ENCODE results near the gene PAH. TPM values are rescaled to one million over a fixed set of nuclear protein-coding genes. Genes with fewer than 3 reads are reported as not detected.
A peak's percentile ranks its signal among the peaks of the same experiment; 100 is the strongest.
"Not testable (repeated sequence)": the region's sequence is repeated elsewhere in the genome, so short reads cannot be mapped to it uniquely, and the experiment has no call there.

The PAH gene
- total RNA-seq, 1 donor from 2014 or later, result not detected

DNA sequence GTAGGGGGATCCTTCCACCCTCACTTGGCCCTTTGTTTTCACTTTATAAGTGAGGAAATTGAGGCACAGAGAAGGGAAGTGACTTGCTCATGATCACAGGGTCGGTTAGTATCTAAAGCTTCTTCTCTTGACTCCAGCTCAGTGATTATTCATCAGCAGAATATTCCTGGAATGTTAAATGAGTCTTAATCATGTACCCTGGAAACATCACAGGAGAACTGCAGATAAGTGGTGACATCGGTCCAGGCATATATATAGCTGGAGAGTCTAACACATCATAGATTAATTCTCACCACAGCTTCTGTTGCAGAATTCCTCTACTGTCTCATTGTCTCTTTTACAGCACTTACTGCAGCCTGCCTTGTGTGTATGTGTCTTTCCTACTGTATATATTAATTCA lies 69.9 kb downstream of the PAH start:
- TF ChIP-seq CTCF (IDR thresholded peaks at IDR 0.05; ENCODE audit: unreplicated experiment), result no peak
- no peak overlapping the region for H3K27ac Mint-ChIP-seq
- H3K36me3 Mint-ChIP-seq, result no peaks in the 10 kb centered on the region
- H3K4me3 Mint-ChIP-seq, result no peak overlapping the region
- peaks cover 64% of the 10 kb centered on the region for H3K27me3 Mint-ChIP-seq (ENCODE audit: low read depth)
- DNase-seq (ENCODE audit: low spot score in 2 of 2, unreplicated experiment in 2 of 2), result no peak
- no peaks in the 10 kb centered on the region for H3K4me1 Mint-ChIP-seq
- no peaks in the 10 kb centered on the region for H3K9me3 Mint-ChIP-seq

DNA sequence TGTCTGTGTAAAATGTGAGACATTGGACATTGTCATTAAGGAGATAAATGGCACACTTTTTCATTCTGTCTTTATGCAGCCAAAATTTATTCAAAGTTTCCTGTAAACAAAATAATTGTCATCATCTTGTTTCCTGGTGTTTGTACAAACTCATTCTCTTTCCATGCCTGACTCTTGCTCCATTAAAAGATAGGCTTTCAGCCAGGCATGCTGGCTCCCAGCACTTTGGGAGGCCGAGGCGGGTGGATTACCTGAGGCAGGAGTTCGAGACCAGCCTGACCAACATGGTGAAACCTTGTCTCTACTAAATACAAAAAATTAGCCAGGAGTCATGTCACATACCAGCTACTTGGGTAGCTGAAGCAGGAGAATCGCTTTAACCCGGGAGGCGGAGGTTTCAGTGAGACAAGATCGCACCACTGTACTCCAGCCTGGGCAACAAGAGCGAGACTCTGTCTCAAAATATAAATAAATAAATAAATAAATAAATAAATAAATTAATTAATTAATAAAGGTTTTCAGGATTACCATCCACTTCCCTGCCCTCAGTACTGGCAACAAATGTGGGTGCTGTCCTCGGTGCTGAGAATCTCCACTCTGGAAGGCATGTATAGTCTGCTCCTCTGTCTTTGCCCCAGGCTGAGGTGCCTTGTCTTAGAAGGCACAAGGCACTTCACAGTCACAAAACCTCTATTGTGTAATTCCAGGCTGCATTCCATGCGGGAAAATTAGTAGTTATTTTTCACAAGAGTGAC lies 83.2 kb downstream of the PAH start:
- DNase-seq (ENCODE audit: low spot score in 2 of 2, unreplicated experiment in 2 of 2), result peak; percentile 41 to 61
- Mint-ChIP-seq H3K9me3 (no peaks in the 10 kb centered on the region), H3K36me3 (no peaks in the 10 kb centered on the region), H3K4me3 (no peak overlapping the region), H3K27me3 (ENCODE audit: low read depth) (no peaks in the 10 kb centered on the region), H3K27ac (no peak overlapping the region), H3K4me1 (no peaks in the 10 kb centered on the region)
- TF ChIP-seq CTCF (IDR thresholded peaks at IDR 0.05; ENCODE audit: unreplicated experiment), result no peak

GRCh38 chr12:102832826-102833225 lies 84.2 kb downstream of the PAH start:
- not testable (repeated sequence) for H3K4me1 Mint-ChIP-seq; H3K27me3 Mint-ChIP-seq (ENCODE audit: low read depth); H3K9me3 Mint-ChIP-seq; H3K27ac Mint-ChIP-seq; H3K36me3 Mint-ChIP-seq; DNase-seq (ENCODE audit: low spot score in 2 of 2, unreplicated experiment in 2 of 2); H3K4me3 Mint-ChIP-seq

DNA sequence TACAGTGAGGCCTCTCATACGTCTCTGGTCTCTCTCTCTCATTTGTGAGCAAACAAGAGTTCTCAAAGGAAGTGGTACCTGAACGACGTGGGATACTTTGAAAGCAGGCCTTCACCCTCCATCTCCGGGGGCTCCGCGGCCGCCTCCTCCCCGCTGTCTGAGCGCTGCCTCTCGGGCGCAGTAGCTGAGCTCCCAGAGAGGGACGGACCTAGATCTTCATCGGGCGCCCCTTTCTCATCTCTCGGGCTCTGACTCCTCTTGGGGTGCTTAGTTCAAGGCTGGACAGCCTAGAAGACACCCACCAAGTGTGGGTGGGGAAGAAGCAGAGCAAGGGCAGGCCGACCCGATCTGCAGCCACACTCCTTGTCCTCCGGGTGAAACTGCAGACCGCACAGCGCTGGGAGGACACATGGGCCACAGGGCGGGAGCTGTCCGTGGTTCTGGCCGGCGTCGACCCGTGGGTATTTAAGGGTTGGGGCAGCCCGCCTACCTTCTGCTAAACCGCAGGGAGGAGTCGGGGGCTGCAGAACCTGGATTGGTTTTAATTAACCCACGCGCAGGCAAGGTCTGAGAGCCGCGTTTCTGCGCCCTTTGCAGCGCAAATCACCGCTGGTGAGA lies 92.7 kb downstream of the PAH start:
- DNase-seq (ENCODE audit: low spot score in 2 of 2, unreplicated experiment in 2 of 2), result peak; percentile 60 to 87
- H3K27ac Mint-ChIP-seq, result no peak overlapping the region
- H3K4me3 Mint-ChIP-seq, result no peak overlapping the region

GRCh38 chr12:102821149-102821548 lies 95.9 kb downstream of the PAH start:
- no peaks in the 10 kb centered on the region for H3K4me1 Mint-ChIP-seq
- no peaks in the 10 kb centered on the region for H3K36me3 Mint-ChIP-seq
- H3K4me3 Mint-ChIP-seq, result no peak overlapping the region
- DNase-seq (ENCODE audit: low spot score in 2 of 2, unreplicated experiment in 2 of 2), result no peak
- H3K27ac Mint-ChIP-seq, result no peak overlapping the region
- no peak for TF ChIP-seq CTCF (IDR thresholded peaks at IDR 0.05; ENCODE audit: unreplicated experiment)
- H3K9me3 Mint-ChIP-seq, result no peaks in the 10 kb centered on the region
- peaks cover 66% of the 10 kb centered on the region for H3K27me3 Mint-ChIP-seq (ENCODE audit: low read depth)

More for the DNA sequence above, 92.7 kb downstream of the PAH start:
- H3K4me1 Mint-ChIP-seq, result no peaks in the 10 kb centered on the region
- peaks cover 64% of the 10 kb centered on the region for H3K27me3 Mint-ChIP-seq (ENCODE audit: low read depth)
- H3K36me3 Mint-ChIP-seq, result no peaks in the 10 kb centered on the region
- H3K9me3 Mint-ChIP-seq, result no peaks in the 10 kb centered on the region
- no peak for TF ChIP-seq CTCF (IDR thresholded peaks at IDR 0.05; ENCODE audit: unreplicated experiment)

GRCh38 chr12:102816816-102817434 lies 100.1 kb downstream of the PAH start:
- Mint-ChIP-seq H3K27ac (no peak overlapping the region), H3K9me3 (no peaks in the 10 kb centered on the region), H3K27me3 (ENCODE audit: low read depth) (peaks cover 50% of the 10 kb centered on the region), H3K36me3 (no peaks in the 10 kb centered on the region), H3K4me3 (no peak overlapping the region), H3K4me1 (no peaks in the 10 kb centered on the region)
- no peak for DNase-seq (ENCODE audit: low spot score in 2 of 2, unreplicated experiment in 2 of 2)
- peak; percentile 85 for TF ChIP-seq CTCF (IDR thresholded peaks at IDR 0.05; ENCODE audit: unreplicated experiment)

Data from mesothelial cell of epicardium (in vitro differentiated cells).